Cardiac septum (tissue), 1 donor: ENCODE data around the gene SHISA9. TPM values are rescaled to one million over a fixed set of nuclear protein-coding genes. Genes with fewer than 3 reads are reported as not detected.
"Not testable (repeated sequence)": the region's sequence is repeated elsewhere in the genome, so short reads cannot be mapped to it uniquely, and the experiment has no call there.

Experiments
- DNase-seq: peaks from one replicate; pipeline ENCODE4 v3.0.0-alpha.2; 2020; ENCODE audit warnings: low spot score
- intact Hi-C: fragments of 100-400 bp; cut with DNase I; formaldehyde crosslinking; loops from one replicate; pipeline ENCODE4 v1.14.0; 2022
- total RNA-seq: library from RNA; stranded (reverse); fragmentation: NEBNext Ultra II Directional; extraction: Animal tissue kit (Norgen Biotek cat#: 25700); gene quantifications from one replicate; pipeline ENCODE4 v1.2.1, GENCODE V29; 2021
- donor health status: DM: no; HTN: no; CAD: no.

The SHISA9 gene
- total RNA-seq, 1 donor from 2014 or later: 0.27 TPM

- DNase-seq: no peak
- intact Hi-C loops: loop anchor here (10.0 kb wide), 1 partner anchor 976 kb away; no protein-coding TSS in a partner anchor
These were observed 2.8 kb upstream of the SHISA9 start for GRCh38 chr16:12898551-12898950.

DNA sequence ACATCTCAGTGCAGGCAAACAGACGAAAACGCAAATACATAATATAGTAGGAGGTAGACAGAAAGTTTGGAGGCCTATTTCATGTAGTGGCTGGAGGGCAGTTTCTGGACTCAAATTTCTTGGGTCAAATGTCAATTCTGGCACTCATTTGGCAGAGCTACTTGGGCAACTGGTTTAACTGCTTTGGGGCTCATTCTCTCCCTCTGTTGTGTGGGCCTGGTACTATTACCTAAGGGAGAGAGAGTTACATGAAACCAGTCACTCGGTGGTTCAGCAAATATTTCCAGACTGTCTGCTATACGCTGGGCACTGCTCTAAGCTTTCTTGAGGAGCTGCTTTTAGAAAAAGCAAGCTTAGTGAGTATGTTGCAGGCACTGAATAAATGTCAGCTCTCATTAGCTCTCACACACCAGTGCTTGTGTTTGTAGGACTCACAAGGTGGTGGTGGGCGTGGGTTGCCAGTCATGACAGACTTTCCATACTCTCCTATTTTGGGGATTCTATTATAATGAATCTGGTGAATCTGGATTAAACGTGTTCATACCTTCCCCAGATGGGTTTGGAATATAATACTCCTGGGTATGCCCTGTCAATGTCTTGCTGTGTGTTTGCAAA, 1.8 kb upstream of the SHISA9 start:
- DNase-seq: no peak
- intact Hi-C loops: loop anchor here (10.0 kb wide), 1 partner anchor 975 kb away; no protein-coding TSS in a partner anchor

- intact Hi-C loops: no loop called here
- DNase-seq: no peak
These were observed 1.2 kb upstream of the SHISA9 start for GRCh38 chr16:12900156-12900555.

- DNase-seq: no peak
- intact Hi-C loops: no loop called here
These were observed 697 bp upstream of the SHISA9 start for GRCh38 chr16:12900599-12901203.

GRCh38 chr16:12901204-12901596, 198 bp upstream of the SHISA9 start:
- DNase-seq: no peak
- intact Hi-C loops: no loop called here

- no peak for DNase-seq
- intact Hi-C loops: no loop called here
These were observed 1.3 kb downstream of the SHISA9 start for GRCh38 chr16:12902511-12903372.

GRCh38 chr16:12903407-12904328, 2.3 kb downstream of the SHISA9 start:
- DNase-seq: no peak
- intact Hi-C loops: no loop called here

DNA sequence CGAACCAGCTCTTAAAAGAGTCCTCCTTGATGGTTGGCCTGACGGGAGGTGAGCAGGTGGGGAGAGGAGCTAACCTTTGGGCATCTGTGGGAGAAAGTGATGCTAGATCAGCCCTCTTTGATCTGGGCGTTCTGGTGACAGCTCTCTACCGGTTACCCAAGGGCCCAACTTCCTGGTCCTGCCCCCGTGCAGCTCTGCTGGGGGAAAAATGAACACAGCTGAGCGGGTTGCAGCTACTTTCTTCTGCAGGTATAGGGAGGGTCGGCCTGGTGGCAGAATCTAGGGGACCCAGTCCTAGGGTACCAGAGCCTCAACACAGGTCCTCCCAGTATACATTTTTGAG, 2.9 kb downstream of the SHISA9 start:
- no peak for DNase-seq

DNA sequence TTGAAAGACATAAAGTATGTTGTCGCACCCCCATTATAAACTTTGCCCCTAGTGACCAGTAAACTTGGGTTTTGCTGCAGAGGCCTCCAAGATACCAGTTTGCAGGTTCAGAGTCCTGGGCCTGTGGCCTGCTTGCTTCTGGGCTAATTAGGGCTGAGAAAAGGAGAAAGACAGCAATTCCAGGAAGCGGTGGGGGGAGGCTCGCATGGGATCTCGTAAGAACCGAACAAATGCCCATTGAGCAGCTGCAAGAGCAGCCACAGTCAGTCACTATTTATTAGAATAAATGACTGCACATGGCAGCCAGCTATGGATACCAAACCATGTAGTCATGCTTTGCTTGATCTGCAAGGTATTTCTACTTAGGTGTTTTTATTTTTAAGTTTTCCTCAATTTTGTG, 4.9 kb downstream of the SHISA9 start:
- no peak for DNase-seq
- intact Hi-C loops: no loop called here

More for the DNA sequence above, 2.9 kb downstream of the SHISA9 start:
- intact Hi-C loops: no loop called here

DNA sequence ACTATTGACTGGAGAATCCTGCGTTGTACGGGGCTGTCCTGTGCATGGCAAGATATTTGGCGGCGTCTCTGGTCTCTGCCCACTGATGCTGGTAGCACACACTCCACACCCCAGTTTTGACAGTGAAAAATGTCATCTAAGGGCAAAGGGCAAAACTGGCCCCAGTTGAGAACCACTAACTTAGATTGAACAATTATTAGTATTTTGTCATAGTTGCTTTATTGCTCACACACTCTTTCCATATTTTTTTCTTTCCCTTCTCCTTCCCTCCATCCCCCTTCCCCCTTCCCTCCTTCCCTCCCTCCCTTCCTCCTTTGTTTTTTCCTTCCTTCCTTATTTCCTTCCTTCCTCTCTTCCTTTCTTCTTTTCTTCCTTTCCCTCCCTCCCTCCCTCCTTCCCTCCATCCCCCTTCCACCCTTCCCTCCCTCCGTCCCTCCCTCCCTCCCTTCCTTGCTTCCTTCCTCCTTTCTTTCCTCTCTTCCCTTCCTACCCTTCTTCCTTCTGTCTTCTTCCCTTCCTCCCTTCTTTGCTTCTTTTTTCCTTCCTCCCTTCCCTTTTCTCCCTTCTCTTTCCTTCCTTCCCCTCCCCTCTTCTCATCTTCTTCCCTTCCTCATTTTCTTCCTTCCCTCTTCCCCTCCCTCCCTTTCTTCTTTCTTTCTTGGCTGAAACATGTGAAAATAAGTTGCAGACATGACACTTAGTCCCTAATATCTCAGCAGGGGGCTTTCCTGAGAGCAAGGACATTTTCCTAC, 5.5 kb downstream of the SHISA9 start:
- no peak for DNase-seq
- intact Hi-C loops: no loop called here

DNA sequence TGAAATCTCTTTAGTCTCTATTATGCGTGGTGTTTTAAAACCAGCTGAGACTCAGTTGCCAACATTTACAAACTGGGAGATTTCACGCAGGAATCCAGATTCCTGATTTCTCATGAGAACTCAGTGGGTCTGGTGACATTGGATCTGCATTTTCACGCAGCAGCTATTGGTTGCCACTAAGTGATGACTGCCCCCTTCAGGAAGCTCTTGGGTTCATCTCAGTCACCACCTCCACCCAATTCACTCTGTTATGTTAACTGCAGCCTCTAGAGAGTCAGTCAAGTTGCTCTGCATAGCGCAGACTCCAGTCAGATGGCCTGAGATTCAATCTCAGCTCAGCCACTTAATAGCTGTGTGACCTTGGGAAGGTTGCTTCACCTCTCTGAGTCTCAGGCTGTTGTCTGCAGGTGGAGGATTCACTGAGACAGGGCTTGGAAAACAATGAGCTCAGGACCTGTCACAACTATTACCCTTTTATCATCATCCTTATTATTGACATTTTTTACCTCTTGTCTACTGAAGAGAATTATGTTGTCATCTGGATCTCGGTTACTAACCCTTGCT, 6.4 kb downstream of the SHISA9 start:
- no peak for DNase-seq
- intact Hi-C loops: no loop called here

- DNase-seq: no peak
- intact Hi-C loops: no loop called here
These were observed 15.8 kb downstream of the SHISA9 start for GRCh38 chr16:12917246-12917645.

DNA sequence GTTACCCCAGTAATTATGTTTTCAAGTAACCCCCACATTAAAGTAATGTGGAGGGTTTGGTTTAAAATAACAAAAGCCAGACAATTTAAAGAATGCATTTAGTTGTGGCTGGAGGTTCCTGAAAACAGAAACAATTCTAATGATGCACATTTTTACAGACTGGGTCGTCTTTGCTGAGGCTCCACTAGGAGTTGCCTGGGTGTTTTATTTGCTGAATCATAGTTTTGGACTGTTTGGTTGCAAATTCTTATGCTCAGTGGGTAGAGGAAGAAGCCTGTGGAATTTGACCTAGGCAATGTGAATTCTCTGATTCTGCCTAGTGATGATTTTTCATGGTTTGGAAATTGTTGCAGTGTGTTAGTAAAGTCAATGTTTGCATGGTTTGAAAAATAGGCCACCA, 16.3 kb downstream of the SHISA9 start:
- no peak for DNase-seq

DNA sequence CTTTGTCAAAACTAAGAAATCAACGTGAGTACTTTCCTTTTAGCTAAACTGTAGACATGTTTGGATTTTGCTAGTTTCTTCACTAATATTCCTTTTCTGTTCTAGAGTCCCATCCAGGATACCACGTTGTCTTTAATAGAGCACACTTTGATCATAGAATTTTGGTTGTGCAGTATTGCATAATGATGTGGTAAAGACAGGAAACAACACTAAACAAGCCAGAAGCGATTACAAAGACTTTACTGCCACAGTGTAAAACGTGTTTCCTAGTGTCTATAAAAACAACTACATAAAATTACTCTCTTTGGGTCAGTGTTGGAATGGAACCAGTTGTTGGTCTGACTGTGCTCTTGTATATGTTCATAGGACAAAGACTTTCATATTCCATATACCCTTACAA, 19.3 kb downstream of the SHISA9 start:
- DNase-seq: no peak
- intact Hi-C loops: no loop called here

More for the DNA sequence above, 16.3 kb downstream of the SHISA9 start:
- intact Hi-C loops: no loop called here

GRCh38 chr16:12923640-12924039, 22.2 kb downstream of the SHISA9 start:
- intact Hi-C loops, DNase-seq: not testable (repeated sequence)

- intact Hi-C loops: no loop called here
- DNase-seq: no peak
These were observed 23.8 kb downstream of the SHISA9 start for GRCh38 chr16:12925026-12925800.

DNA sequence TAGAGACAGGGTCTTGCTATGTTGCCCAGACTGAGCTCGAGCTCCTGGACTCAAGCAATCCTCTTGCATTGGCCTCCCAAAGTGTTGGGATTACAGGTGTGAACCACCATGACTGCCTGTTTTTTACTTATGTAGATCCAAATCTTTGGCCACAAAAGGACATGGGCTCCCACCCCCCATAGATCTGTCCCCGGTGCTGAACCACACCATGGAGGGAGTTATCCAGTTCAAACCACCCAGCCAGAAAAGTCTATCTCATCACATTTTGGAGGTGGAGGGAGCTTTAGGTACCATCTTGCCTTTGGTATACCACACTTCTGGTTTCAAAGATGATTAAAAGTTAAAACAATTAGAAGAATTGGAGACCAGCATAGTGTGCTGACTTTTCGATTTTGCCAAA, 26.2 kb downstream of the SHISA9 start:
- intact Hi-C loops: no loop called here
- no peak for DNase-seq

DNA sequence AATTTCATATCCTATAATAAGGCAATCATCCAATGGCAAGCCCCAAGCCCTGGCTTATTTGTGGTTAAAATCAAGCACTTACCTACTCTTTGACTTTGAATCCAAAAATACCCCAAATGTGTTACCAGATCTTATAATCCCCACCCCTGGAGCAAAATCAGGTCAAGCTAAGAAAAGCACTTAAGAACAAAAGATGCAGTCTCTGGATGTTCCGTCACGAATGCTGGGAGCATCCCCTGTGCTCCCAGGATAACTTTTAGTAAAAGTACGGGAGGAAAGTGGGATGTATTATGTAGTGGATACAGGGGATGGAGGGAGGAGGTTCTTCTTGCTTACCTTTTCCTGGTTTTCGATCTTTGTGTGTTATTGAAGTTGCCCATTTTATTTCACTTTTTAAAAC, 29.5 kb downstream of the SHISA9 start:
- no peak for DNase-seq
- intact Hi-C loops: no loop called here
